Measurements from ENCODE around the gene KDM3B. TPM values are rescaled to one million over a fixed set of nuclear protein-coding genes. Genes with fewer than 3 reads are reported as not detected.

Gene KDM3B
- polyA plus RNA-seq, 4 donors: 18.6 to 63.2 (median 25.2) TPM

GRCh38 chr5:138369706-138370105 lies 17.2 kb downstream of the KDM3B start:
- Histone ChIP-seq H3K27me3 (ENCODE audit: control insufficient read depth in 3 of 3, insufficient read depth in 3 of 3, low read length in 3 of 3) (no peaks in the 10 kb centered on the region), H3K27ac (ENCODE audit: low read depth in 1 of 3, low read length in 2 of 3) (peak overlapping the region in 1 of 3 donors; percentile 22), H3K4me1 (ENCODE audit: control insufficient read depth in 3 of 3, insufficient read depth in 2 of 3, low read depth in 1 of 3, low read length in 2 of 3) (peaks cover 0 to 9% (median 0%) of the 10 kb centered on the region in 3 donors), H3K4me3 (ENCODE audit: low read depth in 1 of 3, low read length in 3 of 3) (no peak overlapping the region), H3K9me3 (ENCODE audit: control insufficient read depth in 2 of 2, insufficient read depth in 1 of 2, low read depth in 1 of 2, low read length in 1 of 2) (no peaks in the 10 kb centered on the region), H3K36me3 (ENCODE audit: control insufficient read depth in 3 of 3, insufficient read depth in 2 of 3, low read depth in 1 of 3, low read length in 3 of 3) (peaks cover 0 to 17% (median 3%) of the 10 kb centered on the region in 3 donors)
- 64 to 85% (median 84%) methylated on average over 2 of the region's 2 CpGs for WGBS, 3 donors
- FAIRE-seq: no peak
- DNase-seq: no peak

- Histone ChIP-seq H3K36me3 (ENCODE audit: control insufficient read depth in 3 of 3, insufficient read depth in 2 of 3, low read depth in 1 of 3, low read length in 3 of 3) (peaks cover 0 to 21% (median 3%) of the 10 kb centered on the region in 3 donors), H3K27ac (ENCODE audit: low read depth in 1 of 3, low read length in 2 of 3) (no peak overlapping the region), H3K4me3 (ENCODE audit: low read depth in 1 of 3, low read length in 3 of 3) (no peak overlapping the region), H3K4me1 (ENCODE audit: control insufficient read depth in 3 of 3, insufficient read depth in 2 of 3, low read depth in 1 of 3, low read length in 2 of 3) (peaks cover 0 to 9% (median 0%) of the 10 kb centered on the region in 3 donors), H3K27me3 (ENCODE audit: control insufficient read depth in 3 of 3, insufficient read depth in 3 of 3, low read length in 3 of 3) (no peaks in the 10 kb centered on the region), H3K9me3 (ENCODE audit: control insufficient read depth in 2 of 2, insufficient read depth in 1 of 2, low read depth in 1 of 2, low read length in 1 of 2) (no peaks in the 10 kb centered on the region)
- DNase-seq: no peak
- WGBS, 3 donors: 89 to 98% (median 95%) methylated on average over 3 of the region's 3 CpGs
- no peak for FAIRE-seq
Observed at GRCh38 chr5:138370537-138370936, 18.1 kb downstream of the KDM3B start.

GRCh38 chr5:138371454-138371853 lies 19.0 kb downstream of the KDM3B start:
- Histone ChIP-seq H3K36me3 (ENCODE audit: control insufficient read depth in 3 of 3, insufficient read depth in 2 of 3, low read depth in 1 of 3, low read length in 3 of 3) (peaks cover 0 to 27% (median 5%) of the 10 kb centered on the region in 3 donors), H3K27ac (ENCODE audit: low read depth in 1 of 3, low read length in 2 of 3) (no peak overlapping the region), H3K9me3 (ENCODE audit: control insufficient read depth in 2 of 2, insufficient read depth in 1 of 2, low read depth in 1 of 2, low read length in 1 of 2) (no peaks in the 10 kb centered on the region), H3K27me3 (ENCODE audit: control insufficient read depth in 3 of 3, insufficient read depth in 3 of 3, low read length in 3 of 3) (no peaks in the 10 kb centered on the region), H3K4me1 (ENCODE audit: control insufficient read depth in 3 of 3, insufficient read depth in 2 of 3, low read depth in 1 of 3, low read length in 2 of 3) (peaks cover 0 to 9% (median 0%) of the 10 kb centered on the region in 3 donors), H3K4me3 (ENCODE audit: low read depth in 1 of 3, low read length in 3 of 3) (no peak overlapping the region)
- DNase-seq (no peak), FAIRE-seq (no peak)
- WGBS, 3 donors: 89 to 92% (median 92%) methylated on average over 2 of the region's 2 CpGs

- Histone ChIP-seq H3K4me1 (ENCODE audit: control insufficient read depth in 3 of 3, insufficient read depth in 2 of 3, low read depth in 1 of 3, low read length in 2 of 3) (peaks cover 0 to 7% (median 0%) of the 10 kb centered on the region in 3 donors), H3K27me3 (ENCODE audit: control insufficient read depth in 3 of 3, insufficient read depth in 3 of 3, low read length in 3 of 3) (no peaks in the 10 kb centered on the region), H3K4me3 (ENCODE audit: low read depth in 1 of 3, low read length in 3 of 3) (no peak overlapping the region), H3K27ac (ENCODE audit: low read depth in 1 of 3, low read length in 2 of 3) (no peak overlapping the region), H3K9me3 (ENCODE audit: control insufficient read depth in 2 of 2, insufficient read depth in 1 of 2, low read depth in 1 of 2, low read length in 1 of 2) (no peaks in the 10 kb centered on the region), H3K36me3 (ENCODE audit: control insufficient read depth in 3 of 3, insufficient read depth in 2 of 3, low read depth in 1 of 3, low read length in 3 of 3) (peaks cover 0 to 27% (median 5%) of the 10 kb centered on the region in 3 donors)
- 75 to 78% (median 77%) methylated on average over 1 of the region's 1 CpG for WGBS, 3 donors
- no peak for DNase-seq
- FAIRE-seq: no peak
Observed at GRCh38 chr5:138372225-138372624, 19.7 kb downstream of the KDM3B start.

- FAIRE-seq (no peak), DNase-seq (no peak)
- H3K27ac ChIP-seq (ENCODE audit: low read depth in 1 of 3, low read length in 2 of 3): no peak overlapping the region
- WGBS, 3 donors: 70 to 84% (median 76%) methylated on average over 5 of the region's 5 CpGs
- H3K36me3 ChIP-seq (ENCODE audit: control insufficient read depth in 3 of 3, insufficient read depth in 2 of 3, low read depth in 1 of 3, low read length in 3 of 3): peaks cover 0 to 29% (median 7%) of the 10 kb centered on the region in 3 donors
- peaks cover 0 to 7% (median 0%) of the 10 kb centered on the region in 3 donors for H3K4me1 ChIP-seq (ENCODE audit: control insufficient read depth in 3 of 3, insufficient read depth in 2 of 3, low read depth in 1 of 3, low read length in 2 of 3)
- no peak overlapping the region for H3K4me3 ChIP-seq (ENCODE audit: low read depth in 1 of 3, low read length in 3 of 3)
- no peaks in the 10 kb centered on the region for H3K27me3 ChIP-seq (ENCODE audit: control insufficient read depth in 3 of 3, insufficient read depth in 3 of 3, low read length in 3 of 3)
- no peaks in the 10 kb centered on the region for H3K9me3 ChIP-seq (ENCODE audit: control insufficient read depth in 2 of 2, insufficient read depth in 1 of 2, low read depth in 1 of 2, low read length in 1 of 2)
Observed at GRCh38 chr5:138372653-138373052, 20.2 kb downstream of the KDM3B start.

- Histone ChIP-seq H3K9me3 (ENCODE audit: control insufficient read depth in 2 of 2, insufficient read depth in 1 of 2, low read depth in 1 of 2, low read length in 1 of 2) (no peaks in the 10 kb centered on the region), H3K4me3 (ENCODE audit: low read depth in 1 of 3, low read length in 3 of 3) (no peak overlapping the region), H3K36me3 (ENCODE audit: control insufficient read depth in 3 of 3, insufficient read depth in 2 of 3, low read depth in 1 of 3, low read length in 3 of 3) (peaks cover 15 to 39% (median 15%) of the 10 kb centered on the region in 3 donors), H3K27ac (ENCODE audit: low read depth in 1 of 3, low read length in 2 of 3) (no peak overlapping the region), H3K27me3 (ENCODE audit: control insufficient read depth in 3 of 3, insufficient read depth in 3 of 3, low read length in 3 of 3) (no peaks in the 10 kb centered on the region), H3K4me1 (ENCODE audit: control insufficient read depth in 3 of 3, insufficient read depth in 2 of 3, low read depth in 1 of 3, low read length in 2 of 3) (no peaks in the 10 kb centered on the region)
- FAIRE-seq (no peak), DNase-seq (no peak)
- 95 to 96% (median 96%) methylated on average over 8 of the region's 8 CpGs for WGBS, 3 donors
Observed at GRCh38 chr5:138382347-138382746, 29.9 kb downstream of the KDM3B start.

- FAIRE-seq (no peak), DNase-seq (no peak)
- no peaks in the 10 kb centered on the region for H3K9me3 ChIP-seq (ENCODE audit: control insufficient read depth in 2 of 2, insufficient read depth in 1 of 2, low read depth in 1 of 2, low read length in 1 of 2)
- no peak overlapping the region for H3K27ac ChIP-seq (ENCODE audit: low read depth in 1 of 3, low read length in 2 of 3)
- peaks cover 11 to 42% (median 19%) of the 10 kb centered on the region in 3 donors for H3K36me3 ChIP-seq (ENCODE audit: control insufficient read depth in 3 of 3, insufficient read depth in 2 of 3, low read depth in 1 of 3, low read length in 3 of 3)
- no peaks in the 10 kb centered on the region for H3K4me1 ChIP-seq (ENCODE audit: control insufficient read depth in 3 of 3, insufficient read depth in 2 of 3, low read depth in 1 of 3, low read length in 2 of 3)
- no peaks in the 10 kb centered on the region for H3K27me3 ChIP-seq (ENCODE audit: control insufficient read depth in 3 of 3, insufficient read depth in 3 of 3, low read length in 3 of 3)
- WGBS, 3 donors: 75 to 95% (median 93%) methylated on average over 1 of the region's 1 CpG
- no peak overlapping the region for H3K4me3 ChIP-seq (ENCODE audit: low read depth in 1 of 3, low read length in 3 of 3)
Observed at GRCh38 chr5:138385660-138386059, 33.2 kb downstream of the KDM3B start.

- FAIRE-seq (no peak), DNase-seq (no peak)
- Histone ChIP-seq H3K36me3 (ENCODE audit: control insufficient read depth in 3 of 3, insufficient read depth in 2 of 3, low read depth in 1 of 3, low read length in 3 of 3) (peaks cover 17 to 41% (median 21%) of the 10 kb centered on the region in 3 donors), H3K27me3 (ENCODE audit: control insufficient read depth in 3 of 3, insufficient read depth in 3 of 3, low read length in 3 of 3) (no peaks in the 10 kb centered on the region), H3K27ac (ENCODE audit: low read depth in 1 of 3, low read length in 2 of 3) (no peak overlapping the region), H3K4me3 (ENCODE audit: low read depth in 1 of 3, low read length in 3 of 3) (no peak overlapping the region), H3K9me3 (ENCODE audit: control insufficient read depth in 2 of 2, insufficient read depth in 1 of 2, low read depth in 1 of 2, low read length in 1 of 2) (no peaks in the 10 kb centered on the region), H3K4me1 (ENCODE audit: control insufficient read depth in 3 of 3, insufficient read depth in 2 of 3, low read depth in 1 of 3, low read length in 2 of 3) (no peaks in the 10 kb centered on the region)
- WGBS, 3 donors: 90 to 94% (median 93%) methylated on average over 10 of the region's 10 CpGs
Observed at GRCh38 chr5:138386290-138386689, 33.8 kb downstream of the KDM3B start.

GRCh38 chr5:138389332-138389731 lies 36.8 kb downstream of the KDM3B start:
- no peaks in the 10 kb centered on the region for H3K27me3 ChIP-seq (ENCODE audit: control insufficient read depth in 3 of 3, insufficient read depth in 3 of 3, low read length in 3 of 3)
- H3K36me3 ChIP-seq (ENCODE audit: control insufficient read depth in 3 of 3, insufficient read depth in 2 of 3, low read depth in 1 of 3, low read length in 3 of 3): peaks cover 16 to 46% (median 24%) of the 10 kb centered on the region in 3 donors
- no peak overlapping the region for H3K4me3 ChIP-seq (ENCODE audit: low read depth in 1 of 3, low read length in 3 of 3)
- H3K4me1 ChIP-seq (ENCODE audit: control insufficient read depth in 3 of 3, insufficient read depth in 2 of 3, low read depth in 1 of 3, low read length in 2 of 3): no peaks in the 10 kb centered on the region
- no peak for FAIRE-seq
- 93 to 97% (median 96%) methylated on average over 3 of the region's 3 CpGs for WGBS, 3 donors
- H3K9me3 ChIP-seq (ENCODE audit: control insufficient read depth in 2 of 2, insufficient read depth in 1 of 2, low read depth in 1 of 2, low read length in 1 of 2): no peaks in the 10 kb centered on the region
- DNase-seq: no peak
- H3K27ac ChIP-seq (ENCODE audit: low read depth in 1 of 3, low read length in 2 of 3): no peak overlapping the region
